H1 (cell line): ENCODE results near the gene HOMER1. TPM values are rescaled to one million over a fixed set of nuclear protein-coding genes. Genes with fewer than 3 reads are reported as not detected.

ENCODE experiments used
- ASH2L ChIP-seq: fragments of 200-600, 300-600 bp; sonication (generic); IDR thresholded peaks from one replicate; pipeline ENCODE4 v1.7.1; 2017; ENCODE audit warnings: low read length
- CHD2 ChIP-seq: IDR thresholded peaks from 2 replicates; pipeline ENCODE4 v1.6.1; 2012; ENCODE audit warnings: low read length, improper control_type of control experiment
- CHD7 ChIP-seq: fragments of 300-600 bp; sonication (generic); IDR thresholded peaks from 2 replicates; pipeline ENCODE4 v1.7.1; 2012; ENCODE audit warnings: low read length, moderate library complexity, mild to moderate bottlenecking, inconsistent platforms; ENCODE audit not compliant: insufficient replicate concordance
- EZH2 ChIP-seq: fragments of 200-600 bp; sonication (generic); IDR thresholded peaks from 2 replicates; pipeline ENCODE4 v1.7.1; 2012; ENCODE audit warnings: low read depth, mild to moderate bottlenecking, moderate library complexity, low read length, inconsistent platforms; ENCODE audit not compliant: severe bottlenecking
- GABPA ChIP-seq: IDR thresholded peaks from 2 replicates; pipeline ENCODE4 v1.6.1; 2011; ENCODE audit warnings: mild to moderate bottlenecking, low read length, moderate library complexity, borderline replicate concordance; ENCODE audit not compliant: insufficient read depth
- GTF2F1 ChIP-seq: IDR thresholded peaks from 2 replicates; pipeline ENCODE4 v1.6.1; 2012; ENCODE audit warnings: low read depth, low read length, improper control_type of control experiment, borderline replicate concordance
- JUN ChIP-seq: IDR thresholded peaks from 2 replicates; pipeline ENCODE4 v1.6.1; 2011; ENCODE audit warnings: low read depth, mild to moderate bottlenecking, improper control_type of control experiment, low read length
- MAX ChIP-seq: IDR thresholded peaks from 2 replicates; pipeline ENCODE4 v1.6.1; 2012; ENCODE audit warnings: inconsistent platforms
- RNF2 ChIP-seq: fragments of 200-900, 300-1000 bp; sonication (generic); IDR thresholded peaks from 2 replicates; pipeline ENCODE4 v1.7.1; 2016; ENCODE audit warnings: borderline replicate concordance, low read depth, mild to moderate bottlenecking, antibody characterized with exemption, low read length; ENCODE audit not compliant: poor library complexity, severe bottlenecking; ENCODE audit errors: missing control alignments
- RXRA ChIP-seq: IDR thresholded peaks from 2 replicates; pipeline ENCODE4 v1.6.1; 2011; ENCODE audit warnings: low read depth, mild to moderate bottlenecking, low read length, moderate library complexity; ENCODE audit not compliant: insufficient read depth
- SIRT6 ChIP-seq: IDR thresholded peaks from one replicate; pipeline ENCODE4 v1.7.1; 2012; ENCODE audit warnings: low read length, inconsistent platforms
- SIX5 ChIP-seq: IDR thresholded peaks from 2 replicates; pipeline ENCODE4 v1.6.1; 2011; ENCODE audit warnings: mild to moderate bottlenecking, low read depth, low read length
- polyA plus RNA-seq, 7 experiments: library from polyadenylated mRNA; depleted of rRNA in 3 of 7; stranded (reverse) in 5 of 7; unstranded in 2 of 7; fragments of >200 nt in 5 of 7; fragments of 200-250 nt in 2 of 7; gene quantifications; 1 replicate in 5 of 7; 2 replicates in 1 of 7; 4 replicates in 1 of 7; pipeline versions ENCODE4 v1.2.1 to v1.2.3, GENCODE V29; 2011 to 2013; ENCODE audit warnings: missing spikeins in 2 of 7, mixed read lengths in 2 of 7
- total RNA-seq: library from RNA; stranded (reverse); fragmentation: NEBNext Ultra II Directional; extraction: Animal tissue kit (Norgen Biotek cat#: 25700); gene quantifications from 2 replicates; pipeline ENCODE4 v1.2.1, GENCODE V29; 2021

Gene HOMER1
- total and polyA plus RNA-seq, 2 of the 8 experiments (the other 6 are each of a cell fraction or from before 2014, with no cell fraction given): 6.4 to 57.9 TPM

- TF ChIP-seq CHD7 (no peak), SIRT6 (no peak), MAX (no peak), RXRA (no peak), JUN (no peak), GABPA (no peak), SIX5 (no peak), EZH2 (no peak), CHD2 (no peak), RNF2 (no peak), ASH2L (no peak), GTF2F1 (no peak)
Measured at GRCh38 chr5:79487251-79487650, 26.7 kb downstream of the HOMER1 start (continued).
